Measurements from ENCODE around the gene TRUB2.
"Not testable (repeated sequence)": the region's sequence is repeated elsewhere in the genome, so short reads cannot be mapped to it uniquely, and the experiment has no call there.

The TRUB2 gene

GRCh38 chr9:128296340-128297220 is 25.7 kb downstream of the TRUB2 start:
- no peak for DNase-seq

GRCh38 chr9:128294142-128294541 is 28.1 kb downstream of the TRUB2 start:
- no peak for DNase-seq

GRCh38 chr9:128293091-128293490 is 29.2 kb downstream of the TRUB2 start:
- no peak for DNase-seq

- no peak for DNase-seq
Measured at GRCh38 chr9:128292009-128292408, 30.2 kb downstream of the TRUB2 start.

GRCh38 chr9:128288273-128289004 is 33.8 kb downstream of the TRUB2 start:
- no peak for DNase-seq

- no peak for DNase-seq
Measured at GRCh38 chr9:128286440-128286839, 35.8 kb downstream of the TRUB2 start.

GRCh38 chr9:128285033-128285784 is 37.0 kb downstream of the TRUB2 start:
- no peak for DNase-seq

GRCh38 chr9:128282500-128282899 is 39.7 kb downstream of the TRUB2 start:
- no peak for DNase-seq

- DNase-seq: peak; percentile 60 to 64
Measured at GRCh38 chr9:128280084-128280622, 42.1 kb downstream of the TRUB2 start.

- DNase-seq: not testable (repeated sequence)
Measured at GRCh38 chr9:128279088-128280073, 42.9 kb downstream of the TRUB2 start.

GRCh38 chr9:128276574-128277270 is 45.5 kb downstream of the TRUB2 start:
- DNase-seq: no peak

GRCh38 chr9:128276008-128276573 is 46.2 kb downstream of the TRUB2 start, which contains the start of gene SWI5:
SWI5 (plus strand) TSS chr9:128276276.
- DNase-seq: peak; percentile 98 to 99

GRCh38 chr9:128275198-128276007 is 46.8 kb downstream of the TRUB2 start, which contains the start of gene GOLGA2:
GOLGA2 (minus strand) TSS chr9:128276007; CDS start chr9:128275976, 31 bp downstream.
- peak; percentile 52 to 70 for DNase-seq

GRCh38 chr9:128274245-128274644 is 48.0 kb downstream of the TRUB2 start:
- DNase-seq: no peak

- DNase-seq: no peak
Measured at GRCh38 chr9:128271512-128271911, 50.7 kb downstream of the TRUB2 start.

- DNase-seq: no peak
Measured at GRCh38 chr9:128271112-128271511, 51.1 kb downstream of the TRUB2 start.

- DNase-seq: no peak
Measured at GRCh38 chr9:128266868-128267590, 55.2 kb downstream of the TRUB2 start.

GRCh38 chr9:128265348-128265847 is 56.8 kb downstream of the TRUB2 start:
- DNase-seq: no peak

- DNase-seq: no peak
Measured at GRCh38 chr9:128262687-128263086, 59.6 kb downstream of the TRUB2 start.

Data from Kasumi-1 (cell line).